ENCODE results near the gene HNRNPA1.

GRCh38 chr12:54246011-54246641, 34.4 kb upstream of the HNRNPA1 start:
- TF ChIP-seq NR2C2 (CRISPR knock-in tag; IDR thresholded peaks at IDR 0.05), result no peak
- TF ChIP-seq, protein P1, sequence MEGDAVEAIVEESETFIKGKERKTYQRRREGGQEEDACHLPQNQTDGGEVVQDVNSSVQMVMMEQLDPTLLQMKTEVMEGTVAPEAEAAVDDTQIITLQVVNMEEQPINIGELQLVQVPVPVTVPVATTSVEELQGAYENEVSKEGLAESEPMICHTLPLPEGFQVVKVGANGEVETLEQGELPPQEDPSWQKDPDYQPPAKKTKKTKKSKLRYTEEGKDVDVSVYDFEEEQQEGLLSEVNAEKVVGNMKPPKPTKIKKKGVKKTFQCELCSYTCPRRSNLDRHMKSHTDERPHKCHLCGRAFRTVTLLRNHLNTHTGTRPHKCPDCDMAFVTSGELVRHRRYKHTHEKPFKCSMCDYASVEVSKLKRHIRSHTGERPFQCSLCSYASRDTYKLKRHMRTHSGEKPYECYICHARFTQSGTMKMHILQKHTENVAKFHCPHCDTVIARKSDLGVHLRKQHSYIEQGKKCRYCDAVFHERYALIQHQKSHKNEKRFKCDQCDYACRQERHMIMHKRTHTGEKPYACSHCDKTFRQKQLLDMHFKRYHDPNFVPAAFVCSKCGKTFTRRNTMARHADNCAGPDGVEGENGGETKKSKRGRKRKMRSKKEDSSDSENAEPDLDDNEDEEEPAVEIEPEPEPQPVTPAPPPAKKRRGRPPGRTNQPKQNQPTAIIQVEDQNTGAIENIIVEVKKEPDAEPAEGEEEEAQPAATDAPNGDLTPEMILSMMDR (IDR thresholded peaks at IDR 0.05), result no peak
- TF ChIP-seq MXD4 (CRISPR knock-in tag; IDR thresholded peaks at IDR 0.05; ENCODE audit: borderline replicate concordance), result no peak
- TF ChIP-seq, protein P2, sequence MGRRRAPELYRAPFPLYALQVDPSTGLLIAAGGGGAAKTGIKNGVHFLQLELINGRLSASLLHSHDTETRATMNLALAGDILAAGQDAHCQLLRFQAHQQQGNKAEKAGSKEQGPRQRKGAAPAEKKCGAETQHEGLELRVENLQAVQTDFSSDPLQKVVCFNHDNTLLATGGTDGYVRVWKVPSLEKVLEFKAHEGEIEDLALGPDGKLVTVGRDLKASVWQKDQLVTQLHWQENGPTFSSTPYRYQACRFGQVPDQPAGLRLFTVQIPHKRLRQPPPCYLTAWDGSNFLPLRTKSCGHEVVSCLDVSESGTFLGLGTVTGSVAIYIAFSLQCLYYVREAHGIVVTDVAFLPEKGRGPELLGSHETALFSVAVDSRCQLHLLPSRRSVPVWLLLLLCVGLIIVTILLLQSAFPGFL (CRISPR knock-in tag; IDR thresholded peaks at IDR 0.05; ENCODE audit: borderline replicate concordance), result no peak
- no peak for TF ChIP-seq SP1 (CRISPR knock-in tag; conservative IDR thresholded peaks at IDR 0.05)
- TF ChIP-seq, protein P3, sequence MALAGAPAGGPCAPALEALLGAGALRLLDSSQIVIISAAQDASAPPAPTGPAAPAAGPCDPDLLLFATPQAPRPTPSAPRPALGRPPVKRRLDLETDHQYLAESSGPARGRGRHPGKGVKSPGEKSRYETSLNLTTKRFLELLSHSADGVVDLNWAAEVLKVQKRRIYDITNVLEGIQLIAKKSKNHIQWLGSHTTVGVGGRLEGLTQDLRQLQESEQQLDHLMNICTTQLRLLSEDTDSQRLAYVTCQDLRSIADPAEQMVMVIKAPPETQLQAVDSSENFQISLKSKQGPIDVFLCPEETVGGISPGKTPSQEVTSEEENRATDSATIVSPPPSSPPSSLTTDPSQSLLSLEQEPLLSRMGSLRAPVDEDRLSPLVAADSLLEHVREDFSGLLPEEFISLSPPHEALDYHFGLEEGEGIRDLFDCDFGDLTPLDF (CRISPR knock-in tag; IDR thresholded peaks at IDR 0.05), result no peak
- no peak for TF ChIP-seq FOXK1 (CRISPR knock-in tag; IDR thresholded peaks at IDR 0.05)
- no peak for TF ChIP-seq ZNF512 (CRISPR knock-in tag; IDR thresholded peaks at IDR 0.05; ENCODE audit: borderline replicate concordance)
- TF ChIP-seq, protein P4, sequence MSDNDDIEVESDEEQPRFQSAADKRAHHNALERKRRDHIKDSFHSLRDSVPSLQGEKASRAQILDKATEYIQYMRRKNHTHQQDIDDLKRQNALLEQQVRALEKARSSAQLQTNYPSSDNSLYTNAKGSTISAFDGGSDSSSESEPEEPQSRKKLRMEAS (CRISPR knock-in tag; IDR thresholded peaks at IDR 0.05), result no peak
- no peak for TF ChIP-seq NFE2L1 (CRISPR knock-in tag; IDR thresholded peaks at IDR 0.05)
- no peak for TF ChIP-seq ZNF416 (CRISPR knock-in tag; IDR thresholded peaks at IDR 0.05)

Data from WTC11 (cell line).